Epidermal melanocyte (primary cell): ENCODE data around the gene SLC26A6.

Source experiments
- DNase-seq: peaks from one replicate; pipeline ENCODE4 v3.0.0; 2011; ENCODE audit warnings: low spot score; ENCODE audit not compliant: insufficient read length

Gene SLC26A6, protein sequence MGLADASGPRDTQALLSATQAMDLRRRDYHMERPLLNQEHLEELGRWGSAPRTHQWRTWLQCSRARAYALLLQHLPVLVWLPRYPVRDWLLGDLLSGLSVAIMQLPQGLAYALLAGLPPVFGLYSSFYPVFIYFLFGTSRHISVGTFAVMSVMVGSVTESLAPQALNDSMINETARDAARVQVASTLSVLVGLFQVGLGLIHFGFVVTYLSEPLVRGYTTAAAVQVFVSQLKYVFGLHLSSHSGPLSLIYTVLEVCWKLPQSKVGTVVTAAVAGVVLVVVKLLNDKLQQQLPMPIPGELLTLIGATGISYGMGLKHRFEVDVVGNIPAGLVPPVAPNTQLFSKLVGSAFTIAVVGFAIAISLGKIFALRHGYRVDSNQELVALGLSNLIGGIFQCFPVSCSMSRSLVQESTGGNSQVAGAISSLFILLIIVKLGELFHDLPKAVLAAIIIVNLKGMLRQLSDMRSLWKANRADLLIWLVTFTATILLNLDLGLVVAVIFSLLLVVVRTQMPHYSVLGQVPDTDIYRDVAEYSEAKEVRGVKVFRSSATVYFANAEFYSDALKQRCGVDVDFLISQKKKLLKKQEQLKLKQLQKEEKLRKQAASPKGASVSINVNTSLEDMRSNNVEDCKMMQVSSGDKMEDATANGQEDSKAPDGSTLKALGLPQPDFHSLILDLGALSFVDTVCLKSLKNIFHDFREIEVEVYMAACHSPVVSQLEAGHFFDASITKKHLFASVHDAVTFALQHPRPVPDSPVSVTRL

GRCh38 chr3:48635222-48636021, at the start of gene SLC26A6:
Gene SLC26A6, minus strand, starts transcription at chr3:48635461. Its CDS starts 68 bp downstream, at chr3:48635393.
- DNase-seq = peak; percentile 100

GRCh38 chr3:48684480-48685143, 49.4 kb upstream of the SLC26A6 start:
- no peak for DNase-seq

DNA sequence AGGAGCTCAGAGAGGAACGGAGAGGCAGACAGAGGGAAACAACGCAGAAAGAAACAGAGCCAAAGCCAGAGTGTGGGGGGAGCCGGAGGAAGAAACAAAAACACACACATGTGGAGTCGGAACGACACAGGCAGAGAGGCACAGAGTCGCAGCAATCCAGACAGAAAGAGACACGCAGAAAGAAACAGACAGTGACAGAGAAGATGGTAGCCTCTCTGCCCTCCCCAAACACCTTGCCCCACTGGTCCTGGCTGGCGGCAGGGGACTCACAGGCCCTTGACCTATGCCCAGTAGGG, 48.7 kb upstream of the SLC26A6 start:
- DNase-seq = no peak

DNA sequence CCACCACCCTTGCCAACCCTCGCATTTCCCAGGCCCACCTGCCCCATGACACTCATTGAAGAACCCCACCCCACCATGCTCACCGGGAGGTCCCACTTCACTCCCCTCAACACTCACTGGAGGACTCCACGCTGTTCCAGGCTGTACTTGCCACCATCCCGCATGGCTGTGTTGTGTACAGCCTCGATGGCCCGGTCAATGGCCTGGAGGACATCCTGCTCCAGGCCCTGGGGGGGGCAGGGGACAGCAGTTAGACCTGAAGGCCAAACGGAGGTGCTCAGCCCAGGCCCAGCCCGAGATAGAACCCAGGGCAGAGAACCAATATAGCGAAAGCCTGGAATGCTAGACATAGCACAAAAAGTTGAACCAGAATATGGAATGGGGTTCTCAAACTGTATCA, 47.5 kb upstream of the SLC26A6 start:
- no peak for DNase-seq

- DNase-seq = no peak
Observed at GRCh38 chr3:48681974-48682610, 46.8 kb upstream of the SLC26A6 start.

DNA sequence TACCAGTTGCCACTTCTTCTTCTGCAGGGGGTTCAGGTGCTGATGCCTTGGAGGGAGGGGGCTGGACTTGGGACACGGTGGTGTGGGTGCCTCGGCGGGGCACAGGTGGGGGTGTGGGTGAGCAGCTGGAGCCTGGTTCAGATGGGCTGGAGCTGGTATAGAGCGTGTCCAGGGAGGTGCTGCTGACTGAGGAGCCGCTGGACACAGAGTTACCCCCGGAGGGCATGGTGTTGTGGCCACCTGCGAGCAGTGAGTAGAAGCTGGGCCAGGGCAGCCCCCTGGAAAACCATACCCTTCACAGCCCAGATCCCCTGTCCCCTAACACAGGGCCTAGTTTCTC, 46.2 kb upstream of the SLC26A6 start:
- DNase-seq = no peak

- no peak for DNase-seq
Observed at GRCh38 chr3:48680811-48681540, 45.7 kb upstream of the SLC26A6 start.

- DNase-seq = no peak
Observed at GRCh38 chr3:48679411-48680391, 44.4 kb upstream of the SLC26A6 start.

DNA sequence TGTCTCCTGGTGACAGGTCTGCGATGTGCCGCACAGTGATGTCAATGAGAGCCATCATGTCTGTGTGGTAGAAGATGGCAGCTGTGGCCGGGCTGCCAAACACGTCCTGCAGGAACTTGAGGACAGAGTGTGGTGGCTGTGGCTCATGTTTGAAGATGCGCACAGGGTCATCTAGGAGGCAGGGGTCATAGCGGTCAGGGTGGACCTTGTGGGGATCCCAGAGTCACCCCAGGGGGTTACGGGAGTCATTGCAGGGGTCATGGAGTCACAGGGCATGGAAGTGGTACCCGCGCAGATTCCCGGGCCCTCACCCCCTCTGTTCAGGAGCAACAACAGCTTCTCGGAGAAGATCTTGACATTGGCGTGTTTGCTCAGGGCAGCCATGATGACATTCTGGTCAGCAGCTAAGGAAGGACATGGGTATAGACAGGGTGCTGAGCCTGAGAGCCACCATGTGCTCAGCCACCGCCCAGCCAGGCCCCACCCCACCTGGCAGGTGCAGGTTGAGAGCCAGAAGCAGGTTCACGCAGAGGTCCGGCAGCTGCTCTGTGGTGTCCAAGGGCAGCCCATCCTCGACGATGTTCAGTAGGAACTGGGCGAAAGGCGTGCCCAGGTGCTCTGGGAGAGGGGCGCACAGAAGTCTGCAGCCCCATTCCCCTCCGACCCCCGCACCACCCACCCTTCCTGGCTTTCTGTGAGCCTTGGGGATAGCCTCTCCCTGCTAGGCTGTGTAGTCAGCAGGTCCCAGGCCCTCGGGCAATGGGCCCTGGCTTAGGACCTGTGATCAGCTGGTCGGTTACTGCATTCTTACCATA, 43.5 kb upstream of the SLC26A6 start:
- no peak for DNase-seq

DNA sequence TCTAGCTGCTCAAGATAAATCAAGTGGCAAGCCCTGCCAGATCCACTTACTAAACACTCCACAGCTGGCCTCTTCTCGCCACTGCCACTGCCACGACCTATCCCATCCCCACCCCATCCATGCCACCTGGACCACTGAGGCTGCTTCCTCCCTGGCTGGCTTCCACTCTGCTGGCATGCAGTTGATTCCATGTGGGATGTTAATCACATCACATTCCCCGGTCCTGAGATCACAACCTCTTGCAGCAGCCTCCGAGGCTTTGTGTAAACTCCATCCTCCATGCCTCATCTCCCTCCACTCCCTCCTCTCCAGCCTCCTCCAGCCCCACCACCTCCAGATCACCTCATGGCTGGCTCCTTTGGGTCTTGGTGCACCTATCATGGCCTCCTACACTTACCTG, 42.8 kb upstream of the SLC26A6 start:
- no peak for DNase-seq

- peak; percentile 4 for DNase-seq
Observed at GRCh38 chr3:48674505-48674904, 39.2 kb upstream of the SLC26A6 start.

DNA sequence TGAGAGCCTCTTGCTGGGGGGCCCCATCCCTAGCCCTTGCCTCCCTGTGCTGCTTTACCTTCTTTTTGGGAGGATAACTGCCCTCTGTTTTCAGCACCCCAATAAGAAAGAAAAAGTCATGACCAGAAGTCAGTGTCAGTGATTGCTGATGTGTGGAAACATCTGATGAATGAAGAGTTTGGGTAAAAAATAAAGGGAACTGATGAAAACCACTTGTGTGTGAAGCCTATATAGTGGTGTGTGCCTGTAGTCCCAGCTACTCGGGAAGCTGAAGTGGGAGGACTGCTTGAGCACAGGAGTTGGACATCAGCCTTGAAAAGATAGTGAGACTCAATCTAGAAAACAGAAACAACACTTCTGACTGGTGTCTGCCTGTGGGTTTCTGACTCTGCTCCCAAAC, 37.3 kb upstream of the SLC26A6 start:
- DNase-seq = no peak

GRCh38 chr3:48664929-48665328, 29.7 kb upstream of the SLC26A6 start:
- DNase-seq = no peak

GRCh38 chr3:48664313-48664644, 29.0 kb upstream of the SLC26A6 start:
- no peak for DNase-seq

- DNase-seq = peak; percentile 99
Observed at GRCh38 chr3:48663489-48664312, 28.4 kb upstream of the SLC26A6 start.

GRCh38 chr3:48662753-48663488, 27.7 kb upstream of the SLC26A6 start, which contains the start of gene CELSR3:
Gene CELSR3, minus strand, starts transcription at chr3:48662886. Its CDS starts 252 bp downstream, at chr3:48662634.
- peak; percentile 83 for DNase-seq
